Stimulated activated naive CD8-positive, alpha-beta T cell treated with anti-CD3 and anti-CD28 coated beads, Interleukin-15, amount 100 ng/mL, for 72 hours (primary cell): ENCODE measurements around the gene MAN2A1.

Experiments
- ATAC-seq: fragments of 150-1000 bp; cut with Tn5 transposase; 2 replicates; pipeline ENCODE4 v1.10.0; 2021; ENCODE audit warnings: mild to moderate bottlenecking, moderate library complexity
- DNase-seq, 2 donors: peaks; one replicate each; pipeline ENCODE4 v3.0.0; 2021 to 2022
- H3K27ac Mint-ChIP-seq, 2 donors: one replicate each; pipeline ENCODE4 v1.8.0; 2022; ENCODE audit warnings: mild to moderate bottlenecking in 2 of 2, mixed read lengths in 2 of 2, moderate library complexity in 2 of 2
- H3K27me3 Mint-ChIP-seq: one replicate; pipeline ENCODE4 v1.8.0; 2022; ENCODE audit warnings: mixed read lengths
- H3K4me1 Mint-ChIP-seq: one replicate; pipeline ENCODE4 v1.8.0; 2022; ENCODE audit warnings: mild to moderate bottlenecking, mixed read lengths
- H3K4me3 Mint-ChIP-seq, 2 donors: one replicate each; pipeline ENCODE4 v1.8.0; 2022; ENCODE audit warnings: mild to moderate bottlenecking in 2 of 2, mixed read lengths in 2 of 2, moderate library complexity in 1 of 2
- H3K9me3 Mint-ChIP-seq, 2 donors: one replicate each; pipeline ENCODE4 v1.8.0; 2022; ENCODE audit warnings: mixed read lengths in 2 of 2

Gene MAN2A1

GRCh38 chr5:109689740-109690241 is at the start of gene MAN2A1:
MAN2A1 (plus strand) TSS chr5:109689927; CDS start chr5:109690418, 491 bp downstream.
- H3K27ac Mint-ChIP-seq = peak within 1 kb of the TSS; percentile 91 to 98
- H3K4me1 Mint-ChIP-seq = peaks cover 40% of the 10 kb centered on the region
- ATAC-seq = peak; percentile 72
- no peaks in the 10 kb centered on the region for H3K27me3 Mint-ChIP-seq
- peaks cover 0 to 6% of the 10 kb centered on the region in 2 donors for H3K9me3 Mint-ChIP-seq
- peak within 1 kb of the TSS; percentile 87 for H3K4me3 Mint-ChIP-seq
- peak; percentile 85 to 86 for DNase-seq

- ATAC-seq (no peak), DNase-seq (no peak)
- Mint-ChIP-seq H3K4me3 (no peak overlapping the region), H3K9me3 (peaks cover 14 to 24% of the 10 kb centered on the region in 2 donors), H3K4me1 (no peaks in the 10 kb centered on the region), H3K27ac (peak overlapping the region; percentile 59 to 63), H3K27me3 (no peaks in the 10 kb centered on the region)
These were observed 48.8 kb upstream of the MAN2A1 start for GRCh38 chr5:109640976-109641375.

- DNase-seq = no peak
- Mint-ChIP-seq H3K4me3 (no peak overlapping the region), H3K27me3 (no peaks in the 10 kb centered on the region), H3K4me1 (no peaks in the 10 kb centered on the region), H3K27ac (no peak overlapping the region), H3K9me3 (peaks cover 9 to 24% of the 10 kb centered on the region in 2 donors)
- ATAC-seq = no peak
These were observed 45.9 kb upstream of the MAN2A1 start for GRCh38 chr5:109643791-109644350.

GRCh38 chr5:109644829-109645228 is 44.9 kb upstream of the MAN2A1 start:
- ATAC-seq = no peak
- H3K4me1 Mint-ChIP-seq = no peaks in the 10 kb centered on the region
- no peak overlapping the region for H3K4me3 Mint-ChIP-seq
- no peaks in the 10 kb centered on the region for H3K27me3 Mint-ChIP-seq
- no peak for DNase-seq
- H3K27ac Mint-ChIP-seq = no peak overlapping the region
- peaks cover 5 to 17% of the 10 kb centered on the region in 2 donors for H3K9me3 Mint-ChIP-seq

GRCh38 chr5:109645707-109646192 is 44.0 kb upstream of the MAN2A1 start:
- ATAC-seq = no peak
- H3K4me1 Mint-ChIP-seq = no peaks in the 10 kb centered on the region
- no peak overlapping the region for H3K4me3 Mint-ChIP-seq
- DNase-seq = no peak
- peaks cover 0 to 8% of the 10 kb centered on the region in 2 donors for H3K9me3 Mint-ChIP-seq
- H3K27me3 Mint-ChIP-seq = no peaks in the 10 kb centered on the region
- H3K27ac Mint-ChIP-seq = no peak overlapping the region

- no peaks in the 10 kb centered on the region for H3K9me3 Mint-ChIP-seq
- peaks cover 2% of the 10 kb centered on the region for H3K4me1 Mint-ChIP-seq
- H3K27me3 Mint-ChIP-seq = no peaks in the 10 kb centered on the region
- H3K27ac Mint-ChIP-seq = no peak overlapping the region
- no peak overlapping the region for H3K4me3 Mint-ChIP-seq
- ATAC-seq (no peak), DNase-seq (no peak)
These were observed 40.4 kb upstream of the MAN2A1 start for GRCh38 chr5:109649318-109649717.

- DNase-seq = no peak
- H3K27ac Mint-ChIP-seq = no peak overlapping the region
- no peak overlapping the region for H3K4me3 Mint-ChIP-seq
- H3K9me3 Mint-ChIP-seq = no peaks in the 10 kb centered on the region
- no peaks in the 10 kb centered on the region for H3K27me3 Mint-ChIP-seq
- peaks cover 12% of the 10 kb centered on the region for H3K4me1 Mint-ChIP-seq
- no peak for ATAC-seq
These were observed 39.2 kb upstream of the MAN2A1 start for GRCh38 chr5:109650493-109650892.

- Mint-ChIP-seq H3K27ac (no peak overlapping the region), H3K4me1 (peaks cover 28% of the 10 kb centered on the region), H3K4me3 (no peak overlapping the region), H3K27me3 (no peaks in the 10 kb centered on the region), H3K9me3 (no peaks in the 10 kb centered on the region)
- no peak for DNase-seq
- ATAC-seq = no peak
These were observed 37.6 kb upstream of the MAN2A1 start for GRCh38 chr5:109652096-109652495.

GRCh38 chr5:109653042-109653441 is 36.7 kb upstream of the MAN2A1 start:
- no peaks in the 10 kb centered on the region for H3K27me3 Mint-ChIP-seq
- H3K9me3 Mint-ChIP-seq = no peaks in the 10 kb centered on the region
- H3K4me3 Mint-ChIP-seq = no peak overlapping the region
- H3K27ac Mint-ChIP-seq = no peak overlapping the region
- peaks cover 32% of the 10 kb centered on the region for H3K4me1 Mint-ChIP-seq
- no peak for DNase-seq
- no peak for ATAC-seq

GRCh38 chr5:109653561-109654239 is 36.0 kb upstream of the MAN2A1 start:
- Mint-ChIP-seq H3K4me1 (peaks cover 32% of the 10 kb centered on the region), H3K4me3 (no peak overlapping the region), H3K9me3 (no peaks in the 10 kb centered on the region), H3K27ac (no peak overlapping the region), H3K27me3 (no peaks in the 10 kb centered on the region)
- ATAC-seq (no peak), DNase-seq (no peak)

GRCh38 chr5:109654455-109654854 is 35.3 kb upstream of the MAN2A1 start:
- no peak for DNase-seq
- peaks cover 32% of the 10 kb centered on the region for H3K4me1 Mint-ChIP-seq
- H3K4me3 Mint-ChIP-seq = no peak overlapping the region
- no peaks in the 10 kb centered on the region for H3K27me3 Mint-ChIP-seq
- no peak overlapping the region for H3K27ac Mint-ChIP-seq
- peak; percentile 73 for ATAC-seq
- no peaks in the 10 kb centered on the region for H3K9me3 Mint-ChIP-seq

- ATAC-seq = no peak
- no peaks in the 10 kb centered on the region for H3K9me3 Mint-ChIP-seq
- DNase-seq = no peak
- peaks cover 32% of the 10 kb centered on the region for H3K4me1 Mint-ChIP-seq
- H3K27me3 Mint-ChIP-seq = peaks cover 9% of the 10 kb centered on the region
- no peak overlapping the region for H3K4me3 Mint-ChIP-seq
- H3K27ac Mint-ChIP-seq = no peak overlapping the region
These were observed 33.9 kb upstream of the MAN2A1 start for GRCh38 chr5:109655841-109656240.

- ATAC-seq (peak; percentile 76), DNase-seq (peak; percentile 5 to 27)
- Mint-ChIP-seq H3K9me3 (no peaks in the 10 kb centered on the region), H3K27me3 (peaks cover 9% of the 10 kb centered on the region), H3K4me1 (peaks cover 32% of the 10 kb centered on the region), H3K4me3 (no peak overlapping the region), H3K27ac (peak overlapping the region in 1 of 2 donors; percentile 10)
These were observed 32.9 kb upstream of the MAN2A1 start for GRCh38 chr5:109656829-109657228.

GRCh38 chr5:109659901-109660300 is 29.8 kb upstream of the MAN2A1 start:
- no peak overlapping the region for H3K4me3 Mint-ChIP-seq
- ATAC-seq (no peak), DNase-seq (no peak)
- H3K27ac Mint-ChIP-seq = no peak overlapping the region
- no peaks in the 10 kb centered on the region for H3K9me3 Mint-ChIP-seq
- H3K4me1 Mint-ChIP-seq = peaks cover 25% of the 10 kb centered on the region
- H3K27me3 Mint-ChIP-seq = peaks cover 9% of the 10 kb centered on the region

- no peak for ATAC-seq
- Mint-ChIP-seq H3K9me3 (no peaks in the 10 kb centered on the region), H3K27ac (no peak overlapping the region), H3K27me3 (peaks cover 9% of the 10 kb centered on the region), H3K4me1 (peaks cover 23% of the 10 kb centered on the region), H3K4me3 (no peak overlapping the region)
- DNase-seq = no peak
These were observed 29.4 kb upstream of the MAN2A1 start for GRCh38 chr5:109660301-109660700.

GRCh38 chr5:109668237-109668636 is 21.5 kb upstream of the MAN2A1 start:
- Mint-ChIP-seq H3K9me3 (no peaks in the 10 kb centered on the region), H3K27me3 (peaks cover 7% of the 10 kb centered on the region), H3K4me3 (no peak overlapping the region), H3K4me1 (no peaks in the 10 kb centered on the region), H3K27ac (no peak overlapping the region)
- DNase-seq (no peak), ATAC-seq (no peak)
